GM12874 (cell line): ENCODE results near the gene MYH10.

Experiments used
- TF ChIP-seq, protein P1 (sequence below): IDR thresholded peaks from 2 replicates; pipeline ENCODE4 v1.5.1; 2011; ENCODE audit warnings: low read depth, mild to moderate bottlenecking, control low read depth, low read length, moderate library complexity; ENCODE audit not compliant: insufficient read depth

The MYH10 gene

DNA sequence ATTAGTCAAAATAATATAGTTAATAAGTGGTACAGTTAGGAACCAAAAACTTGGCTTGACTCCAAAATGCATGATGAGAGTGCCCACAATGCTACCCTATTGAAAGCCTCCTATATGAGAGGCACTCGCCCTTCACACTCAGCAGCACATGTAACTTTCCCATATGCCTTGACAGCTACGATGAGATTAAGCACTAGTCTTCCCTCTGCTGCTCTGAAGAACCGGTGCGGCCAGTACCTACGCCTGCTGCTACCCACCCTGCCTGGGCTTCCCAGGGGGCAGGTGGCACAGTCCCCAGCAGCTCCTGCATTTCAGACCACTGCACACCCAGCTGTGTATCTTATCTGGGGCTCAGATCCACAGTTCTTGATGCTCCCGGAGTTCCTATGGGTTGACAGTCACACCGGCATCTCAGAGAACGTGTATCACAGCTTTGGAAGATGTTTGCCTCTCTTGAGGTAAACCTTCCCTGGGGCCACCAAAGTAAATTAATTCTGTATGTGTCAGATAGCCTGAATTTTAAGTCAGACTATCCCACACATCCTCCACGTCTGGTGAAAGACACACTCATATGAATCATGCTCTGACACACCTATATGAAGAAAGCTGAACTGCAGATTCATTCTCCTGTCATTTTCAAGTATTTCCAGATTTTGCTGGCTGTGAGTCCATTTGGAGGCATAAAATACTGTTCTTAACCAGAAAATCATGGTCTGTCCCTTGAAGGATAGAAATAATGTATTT is 77.8 kb downstream of the MYH10 start:
- TF ChIP-seq, protein P1, sequence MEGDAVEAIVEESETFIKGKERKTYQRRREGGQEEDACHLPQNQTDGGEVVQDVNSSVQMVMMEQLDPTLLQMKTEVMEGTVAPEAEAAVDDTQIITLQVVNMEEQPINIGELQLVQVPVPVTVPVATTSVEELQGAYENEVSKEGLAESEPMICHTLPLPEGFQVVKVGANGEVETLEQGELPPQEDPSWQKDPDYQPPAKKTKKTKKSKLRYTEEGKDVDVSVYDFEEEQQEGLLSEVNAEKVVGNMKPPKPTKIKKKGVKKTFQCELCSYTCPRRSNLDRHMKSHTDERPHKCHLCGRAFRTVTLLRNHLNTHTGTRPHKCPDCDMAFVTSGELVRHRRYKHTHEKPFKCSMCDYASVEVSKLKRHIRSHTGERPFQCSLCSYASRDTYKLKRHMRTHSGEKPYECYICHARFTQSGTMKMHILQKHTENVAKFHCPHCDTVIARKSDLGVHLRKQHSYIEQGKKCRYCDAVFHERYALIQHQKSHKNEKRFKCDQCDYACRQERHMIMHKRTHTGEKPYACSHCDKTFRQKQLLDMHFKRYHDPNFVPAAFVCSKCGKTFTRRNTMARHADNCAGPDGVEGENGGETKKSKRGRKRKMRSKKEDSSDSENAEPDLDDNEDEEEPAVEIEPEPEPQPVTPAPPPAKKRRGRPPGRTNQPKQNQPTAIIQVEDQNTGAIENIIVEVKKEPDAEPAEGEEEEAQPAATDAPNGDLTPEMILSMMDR, result no peak

DNA sequence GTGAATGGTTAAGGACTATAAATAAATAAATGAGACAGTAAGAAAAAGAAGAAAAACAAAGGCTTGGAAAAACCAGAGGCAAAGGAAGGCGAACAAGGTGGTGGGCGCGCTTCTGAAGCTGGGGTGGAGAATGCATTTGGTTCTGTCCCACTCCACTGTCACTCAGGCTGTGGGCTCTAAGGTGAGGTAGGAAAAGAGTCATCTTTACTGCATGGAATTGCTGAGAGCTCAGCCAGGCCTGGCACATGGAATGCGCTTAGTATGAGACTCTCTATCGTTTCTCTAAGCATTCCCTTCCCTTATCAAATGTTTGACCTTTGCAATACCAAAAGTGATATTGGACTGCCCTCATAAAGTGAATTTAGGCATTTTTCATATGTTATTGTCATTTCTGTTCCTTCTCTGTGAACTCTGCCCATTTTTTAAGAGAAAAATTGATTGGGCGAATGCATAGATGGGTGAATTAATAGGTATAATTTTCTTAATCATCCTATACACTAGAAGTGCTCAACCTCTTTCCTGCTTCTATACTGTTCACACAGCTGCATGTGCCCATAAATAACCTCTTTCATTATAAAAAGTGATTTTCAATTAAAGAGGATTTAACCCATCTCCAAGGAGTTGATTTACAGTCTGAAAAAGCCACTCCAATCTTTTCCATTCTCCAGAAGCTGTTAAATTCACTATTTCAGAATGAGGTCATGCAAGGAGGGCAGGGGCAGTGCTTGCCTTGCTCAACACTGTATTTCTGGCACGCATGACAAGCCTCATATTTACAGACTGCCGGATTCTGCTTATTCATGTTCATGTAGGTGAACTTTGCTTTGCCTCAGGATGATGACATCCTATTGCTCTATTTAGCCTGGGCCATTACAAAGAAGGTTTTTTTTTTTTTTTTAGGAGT is 87.7 kb downstream of the MYH10 start:
- TF ChIP-seq, protein P1, result no peak

DNA sequence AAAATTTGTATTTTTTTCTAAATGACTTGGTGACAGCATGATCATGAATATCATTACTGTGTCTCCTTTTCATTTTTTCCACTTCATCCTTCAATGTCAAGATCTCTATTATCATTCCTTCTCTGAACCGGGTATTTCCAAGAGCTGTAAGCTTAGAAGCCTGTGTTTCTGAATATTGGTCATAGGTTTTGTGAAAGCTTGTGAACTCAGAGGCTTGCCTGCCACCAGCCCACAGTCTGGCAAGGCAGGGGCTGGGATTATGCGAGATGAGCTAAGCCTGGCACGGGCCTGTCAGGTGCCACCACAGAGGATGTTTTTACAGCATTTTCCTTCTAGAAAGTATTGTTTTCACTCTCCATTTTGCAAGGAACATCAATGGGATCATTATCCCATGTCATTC is 92.8 kb downstream of the MYH10 start:
- TF ChIP-seq, protein P1, result no peak

DNA sequence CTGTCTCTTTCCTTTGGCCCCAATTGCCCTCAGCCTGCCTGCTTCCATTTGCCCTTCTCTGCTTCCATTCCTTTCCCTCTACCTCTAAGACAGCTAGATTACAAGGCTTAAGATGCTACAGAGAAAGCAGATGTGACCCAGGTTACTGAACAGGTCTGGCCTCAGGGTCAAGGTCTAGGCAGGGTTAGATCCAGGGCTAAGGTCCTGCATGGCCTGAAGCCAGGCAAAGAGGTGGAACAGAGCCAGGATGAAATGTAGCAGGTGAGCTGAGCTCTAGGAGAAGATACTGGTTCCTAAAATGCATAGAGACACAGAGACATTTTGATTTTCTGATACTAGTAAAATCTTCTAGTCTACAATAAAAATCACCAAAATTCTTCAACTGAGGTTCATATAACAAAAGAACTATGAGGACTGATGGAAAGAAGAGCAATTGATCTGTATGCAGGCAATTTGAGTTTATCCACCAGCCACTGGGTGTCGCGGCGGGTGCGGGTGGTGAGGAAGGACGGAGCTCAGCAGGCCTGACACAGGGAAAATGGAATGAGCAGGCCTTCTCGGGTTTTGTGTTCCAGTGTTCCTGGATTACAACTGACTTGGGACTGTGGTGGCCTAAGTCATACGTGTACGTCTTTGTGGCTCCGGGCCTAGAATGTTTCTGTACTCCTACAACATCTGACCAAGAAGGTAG is 95.9 kb downstream of the MYH10 start:
- TF ChIP-seq, protein P1, result no peak

DNA sequence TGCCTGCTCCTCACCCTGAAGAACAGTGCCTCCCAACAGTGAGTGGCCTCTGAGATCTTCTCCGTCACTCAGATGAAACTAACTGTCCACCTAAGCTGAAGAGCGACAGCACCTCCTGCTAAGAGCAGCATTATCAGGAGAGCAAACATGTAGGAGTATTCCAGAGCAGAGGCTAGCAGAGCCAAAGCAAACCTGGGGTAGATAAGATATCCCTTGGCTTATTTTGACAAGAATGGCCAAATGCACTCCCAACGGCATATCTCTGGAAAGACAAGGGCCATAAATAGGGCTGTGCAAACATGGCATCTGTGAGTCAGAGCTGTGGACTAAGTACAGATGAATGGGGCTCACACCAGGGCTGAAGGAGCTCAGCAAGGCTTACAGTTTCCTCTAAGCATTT is 98.5 kb downstream of the MYH10 start:
- TF ChIP-seq, protein P1, result no peak

DNA sequence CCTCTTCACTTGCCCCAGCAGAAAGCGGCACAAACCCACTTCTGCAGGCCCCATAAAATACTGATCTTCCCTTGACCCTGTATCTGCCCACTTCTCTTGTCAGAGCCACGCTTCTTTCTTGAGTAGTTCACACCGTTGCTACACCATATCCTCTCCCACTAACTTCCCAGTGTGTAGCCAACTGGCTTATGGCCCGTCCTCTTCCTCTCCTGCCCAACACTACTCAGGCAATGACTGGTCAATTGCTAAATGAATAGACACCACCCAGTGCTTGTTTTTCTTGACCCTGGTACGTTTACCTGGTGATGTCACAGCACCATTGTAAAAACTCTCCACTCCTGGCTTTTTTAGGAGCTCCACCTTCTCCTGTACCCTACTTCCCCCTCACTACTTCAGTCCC is 107.9 kb downstream of the MYH10 start:
- TF ChIP-seq, protein P1, result no peak

DNA sequence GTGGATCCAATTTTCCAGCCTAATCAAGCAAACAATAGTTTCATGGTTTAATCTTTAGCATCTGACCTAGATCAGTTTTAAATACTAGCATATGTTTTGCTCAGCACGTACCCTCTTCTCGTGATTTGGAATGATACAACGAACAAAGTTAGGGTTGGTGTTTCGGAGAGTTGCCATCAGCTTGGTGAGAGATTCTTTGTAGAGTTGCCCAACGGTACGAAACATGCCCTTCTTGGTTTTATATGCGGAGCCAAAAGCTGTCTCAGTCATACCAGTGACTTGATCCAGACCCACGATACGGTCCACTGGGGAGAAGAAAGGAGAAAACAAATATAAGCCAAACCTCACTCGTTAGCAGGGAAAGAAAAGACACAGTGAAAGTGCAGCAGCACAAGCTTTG is 109.5 kb downstream of the MYH10 start:
- TF ChIP-seq, protein P1, result no peak
